Stimulated activated CD4-positive, alpha-beta T cell treated with anti-CD3 and anti-CD28 coated beads, Interleukin-4, amount 100 ng/mL, for 48 hours (primary cell): ENCODE measurements around the gene KLHL17.
A peak's percentile ranks its signal among the peaks of the same experiment; 100 is the strongest.
"Not testable (repeated sequence)": the region's sequence is repeated elsewhere in the genome, so short reads cannot be mapped to it uniquely, and the experiment has no call there.

Experiments
- DNase-seq, 2 donors: peaks; one replicate each; pipeline ENCODE4 v3.0.0-alpha.2; 2020; ENCODE audit warnings: low read depth in 2 of 2

Gene KLHL17

GRCh38 chr1:980602-981395, 20.4 kb downstream of the KLHL17 start:
- no peak for DNase-seq

DNA sequence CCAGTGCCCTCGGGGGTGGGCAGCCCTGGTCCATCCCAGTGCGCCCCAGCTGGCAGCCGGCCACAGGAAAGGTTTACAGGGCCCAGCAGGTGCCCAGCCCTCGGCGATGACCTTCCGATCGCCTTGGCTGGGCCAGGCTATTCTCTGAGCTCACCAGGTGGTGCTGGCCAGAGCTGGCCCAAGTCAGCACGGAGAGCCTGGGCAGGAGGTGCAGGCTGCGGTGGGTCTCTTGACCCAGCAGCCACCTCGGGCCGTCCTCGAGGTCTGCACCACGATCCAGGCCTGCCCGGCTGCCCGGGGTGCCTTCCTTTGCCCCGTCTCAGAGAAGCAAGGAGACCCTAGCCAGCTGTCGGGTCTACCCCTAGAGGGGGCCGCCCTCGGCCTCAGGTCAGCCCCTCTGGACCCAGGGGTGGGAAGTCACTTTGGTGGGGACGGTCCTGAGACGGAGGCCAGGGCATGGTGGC, 21.1 kb downstream of the KLHL17 start:
- DNase-seq, result no peak

GRCh38 chr1:981955-982558, 21.7 kb downstream of the KLHL17 start, which contains the start of gene PERM1:
PERM1 (minus strand) TSS chr1:982093; CDS start chr1:981029, 1,064 bp downstream.
- DNase-seq, result no peak

DNA sequence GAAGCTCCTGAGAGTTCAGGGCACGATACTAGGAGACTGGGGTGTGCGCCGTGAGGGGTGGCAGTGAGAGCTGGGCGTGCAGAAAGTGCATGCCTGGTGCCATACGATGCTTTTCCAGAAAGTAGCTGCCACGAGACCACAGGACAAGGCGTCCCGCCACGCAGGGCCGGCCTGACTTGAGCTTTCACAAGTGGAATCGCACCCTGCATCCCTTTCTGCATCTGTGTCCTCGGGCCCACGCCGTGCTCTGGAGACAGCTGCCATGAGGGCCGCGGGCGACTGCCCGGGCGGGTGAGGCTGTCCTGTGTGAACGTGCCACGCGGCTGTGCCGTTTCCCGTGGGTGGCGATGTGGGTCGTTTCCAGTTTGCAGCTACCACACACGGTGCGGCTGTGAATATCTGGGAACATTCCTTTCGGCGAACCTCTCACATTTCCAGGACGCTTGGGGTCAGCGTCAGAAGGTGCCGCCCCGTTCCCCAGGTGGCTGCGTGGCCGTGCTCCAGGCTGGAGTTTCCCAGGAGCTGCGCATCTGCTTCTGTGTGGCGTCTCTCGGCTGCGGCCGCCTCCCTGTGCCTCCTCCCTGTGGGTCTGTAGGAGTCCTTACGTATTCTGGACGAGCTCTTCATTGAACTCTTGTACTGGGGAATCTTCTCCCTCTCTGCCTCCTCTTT, 22.5 kb downstream of the KLHL17 start:
- DNase-seq, result no peak

GRCh38 chr1:983798-984475, 23.6 kb downstream of the KLHL17 start:
- DNase-seq, result peak; percentile 45 to 55

- DNase-seq, result no peak
Observed at GRCh38 chr1:984476-984814, 24.1 kb downstream of the KLHL17 start.

GRCh38 chr1:985126-985525, 24.7 kb downstream of the KLHL17 start:
- DNase-seq, result no peak

DNA sequence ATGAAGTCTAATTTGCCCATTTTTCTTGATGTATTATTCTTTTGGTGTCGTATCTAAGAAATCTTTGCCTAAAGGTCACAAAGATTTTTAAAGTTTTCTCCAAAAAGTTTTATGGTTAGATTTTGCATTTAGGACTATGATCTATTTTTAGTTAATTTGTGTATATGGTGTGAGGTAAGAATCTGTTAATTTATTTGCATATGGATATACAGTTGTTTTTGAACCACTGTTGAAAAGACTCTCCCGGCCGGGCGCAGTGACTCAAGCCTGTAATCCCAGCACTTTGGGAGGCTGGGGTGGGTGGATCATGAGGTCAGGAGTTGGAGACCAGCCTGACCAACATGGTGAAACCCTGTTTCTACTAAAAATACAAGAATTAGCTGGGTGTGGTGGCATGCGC, 27.7 kb downstream of the KLHL17 start:
- DNase-seq, result not testable (repeated sequence)

GRCh38 chr1:991275-991674, 30.9 kb downstream of the KLHL17 start:
- DNase-seq, result not testable (repeated sequence)

- DNase-seq, result no peak
Observed at GRCh38 chr1:991895-992294, 31.5 kb downstream of the KLHL17 start.

- DNase-seq, result no peak
Observed at GRCh38 chr1:992362-992761, 32.0 kb downstream of the KLHL17 start.

DNA sequence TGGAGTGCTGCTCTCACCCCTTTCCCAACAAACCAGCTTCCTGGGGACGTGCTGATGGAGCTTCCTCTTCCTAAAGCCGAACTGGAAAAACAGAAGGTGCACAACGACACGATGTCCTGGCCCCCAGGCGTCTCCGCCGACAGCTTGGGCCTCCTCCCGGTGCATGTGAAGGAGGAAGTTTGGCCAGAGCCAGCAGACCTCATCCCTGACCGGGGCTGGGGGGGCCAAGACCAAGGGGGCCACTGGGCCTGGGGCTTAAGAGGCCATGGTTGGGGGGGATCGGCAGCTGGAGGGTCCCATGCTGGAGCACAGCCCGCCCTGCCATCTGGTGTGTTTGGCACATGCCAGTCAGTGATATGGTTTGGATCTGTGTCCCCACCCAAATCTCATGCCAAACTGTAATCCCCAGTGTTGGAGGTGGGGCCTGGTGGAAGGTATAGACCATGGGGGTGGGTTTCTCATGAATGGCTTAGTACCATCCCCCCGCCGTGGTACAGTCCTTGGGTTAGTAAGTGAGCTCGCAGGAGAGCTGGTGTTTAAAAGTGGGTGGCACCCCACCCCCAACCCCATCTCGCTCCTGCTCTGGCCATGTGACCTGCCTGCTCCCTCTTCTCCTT, 33.1 kb downstream of the KLHL17 start:
- no peak for DNase-seq

DNA sequence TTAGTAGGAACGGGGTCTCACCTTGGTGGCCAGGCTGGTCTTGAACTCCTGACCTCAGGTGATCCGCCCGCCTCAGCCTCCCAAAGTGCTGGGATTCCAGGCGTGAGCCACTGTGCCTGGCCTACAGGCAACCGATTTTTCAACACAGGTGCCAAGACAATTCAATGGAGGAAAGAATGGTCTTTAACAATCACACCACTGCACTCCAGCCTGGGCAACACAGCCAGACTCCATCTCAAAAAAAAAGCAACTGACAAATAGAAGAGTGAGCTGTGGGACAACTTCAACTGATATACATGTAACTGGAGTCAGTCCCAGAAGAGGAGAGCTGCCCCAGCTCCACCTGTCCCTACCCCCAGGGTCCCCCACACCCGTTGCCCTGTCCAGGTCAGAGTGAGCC, 34.2 kb downstream of the KLHL17 start:
- DNase-seq, result not testable (repeated sequence)

- DNase-seq, result no peak
Observed at GRCh38 chr1:995665-996633, 35.6 kb downstream of the KLHL17 start.

- DNase-seq, result no peak
Observed at GRCh38 chr1:996851-997712, 36.7 kb downstream of the KLHL17 start.

- no peak for DNase-seq
Observed at GRCh38 chr1:997713-997992, 37.3 kb downstream of the KLHL17 start.

GRCh38 chr1:997993-998744, 37.8 kb downstream of the KLHL17 start:
- DNase-seq, result no peak

DNA sequence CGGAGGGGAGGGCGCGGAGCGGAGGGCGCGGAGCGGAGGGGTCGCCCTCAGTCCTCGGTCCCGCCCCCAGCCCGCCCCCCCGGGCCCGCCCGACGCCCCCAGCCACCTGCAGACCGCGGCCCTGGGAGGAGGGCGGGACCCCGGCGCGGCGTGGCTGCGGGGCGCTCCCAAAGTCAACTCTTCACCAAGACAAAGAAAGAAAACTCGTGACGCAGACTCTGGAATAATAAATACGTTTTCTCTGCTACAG, 38.3 kb downstream of the KLHL17 start:
- no peak for DNase-seq

GRCh38 chr1:998995-999724, 38.8 kb downstream of the KLHL17 start:
- no peak for DNase-seq
